SK-N-SH (cell line): ENCODE data around the gene TBC1D1.

Experiments used
- MXI1 ChIP-seq: IDR thresholded peaks from 2 replicates; pipeline ENCODE4 v1.6.1; 2012; ENCODE audit warnings: mild to moderate bottlenecking, low read depth, low read length, improper control_type of control experiment
- TF ChIP-seq, protein P1 (sequence below): fragments of 200-600 bp; sonication (generic); IDR thresholded peaks from 2 replicates; pipeline ENCODE4 v1.6.1; 2017; ENCODE audit warnings: antibody characterized with exemption, mild to moderate bottlenecking, moderate library complexity

DNA sequence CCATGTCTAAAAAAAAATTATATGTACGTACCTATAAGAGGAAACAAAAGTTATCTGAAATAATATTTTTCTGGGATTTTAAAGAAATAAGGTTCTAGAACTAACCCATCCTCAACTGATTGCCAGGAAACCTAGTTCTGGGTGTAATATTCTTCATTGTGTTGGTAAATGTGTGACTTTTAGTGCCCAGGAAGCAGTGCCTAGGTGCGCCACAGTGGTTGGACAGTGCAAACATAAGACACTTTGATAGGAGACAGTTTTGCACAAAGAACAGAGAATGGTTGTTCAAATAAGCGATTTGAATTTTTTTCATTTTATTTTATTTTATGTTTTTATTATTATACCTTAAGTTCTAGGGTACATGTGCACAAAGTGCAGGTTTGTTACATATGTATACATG is 47.3 kb downstream of the TBC1D1 start:
- TF ChIP-seq, protein P1, sequence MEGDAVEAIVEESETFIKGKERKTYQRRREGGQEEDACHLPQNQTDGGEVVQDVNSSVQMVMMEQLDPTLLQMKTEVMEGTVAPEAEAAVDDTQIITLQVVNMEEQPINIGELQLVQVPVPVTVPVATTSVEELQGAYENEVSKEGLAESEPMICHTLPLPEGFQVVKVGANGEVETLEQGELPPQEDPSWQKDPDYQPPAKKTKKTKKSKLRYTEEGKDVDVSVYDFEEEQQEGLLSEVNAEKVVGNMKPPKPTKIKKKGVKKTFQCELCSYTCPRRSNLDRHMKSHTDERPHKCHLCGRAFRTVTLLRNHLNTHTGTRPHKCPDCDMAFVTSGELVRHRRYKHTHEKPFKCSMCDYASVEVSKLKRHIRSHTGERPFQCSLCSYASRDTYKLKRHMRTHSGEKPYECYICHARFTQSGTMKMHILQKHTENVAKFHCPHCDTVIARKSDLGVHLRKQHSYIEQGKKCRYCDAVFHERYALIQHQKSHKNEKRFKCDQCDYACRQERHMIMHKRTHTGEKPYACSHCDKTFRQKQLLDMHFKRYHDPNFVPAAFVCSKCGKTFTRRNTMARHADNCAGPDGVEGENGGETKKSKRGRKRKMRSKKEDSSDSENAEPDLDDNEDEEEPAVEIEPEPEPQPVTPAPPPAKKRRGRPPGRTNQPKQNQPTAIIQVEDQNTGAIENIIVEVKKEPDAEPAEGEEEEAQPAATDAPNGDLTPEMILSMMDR: no peak
- TF ChIP-seq MXI1: no peak
